Hypothalamus (tissue), 51 donors: ENCODE results near the gene ALK.

Experiments
- DNase-seq, 51 donors: peaks; one replicate each; lab custom pipeline; 2025; lab: John Stamatoyannopoulos, UW

The ALK gene

DNA sequence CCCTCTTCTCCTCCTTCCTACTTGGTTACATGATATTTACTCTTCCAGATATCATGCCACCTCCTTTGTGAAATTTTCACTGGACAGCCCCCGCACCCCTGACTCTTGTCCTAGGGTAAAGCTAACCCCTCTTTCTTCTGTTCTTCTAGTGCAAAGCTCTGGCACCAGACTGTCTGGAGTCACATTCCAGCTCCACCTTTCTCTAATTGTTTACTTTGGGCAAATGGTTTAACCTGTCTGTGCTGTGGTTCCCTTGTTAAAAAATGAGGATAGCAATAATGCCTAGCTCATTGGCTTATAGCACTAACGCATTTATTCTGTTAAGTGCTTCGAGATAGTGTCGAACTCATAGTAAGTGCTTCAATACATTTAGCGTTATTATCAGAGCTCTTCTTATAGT is 306.2 kb downstream of the ALK start:
- DNase-seq, result no peak

DNA sequence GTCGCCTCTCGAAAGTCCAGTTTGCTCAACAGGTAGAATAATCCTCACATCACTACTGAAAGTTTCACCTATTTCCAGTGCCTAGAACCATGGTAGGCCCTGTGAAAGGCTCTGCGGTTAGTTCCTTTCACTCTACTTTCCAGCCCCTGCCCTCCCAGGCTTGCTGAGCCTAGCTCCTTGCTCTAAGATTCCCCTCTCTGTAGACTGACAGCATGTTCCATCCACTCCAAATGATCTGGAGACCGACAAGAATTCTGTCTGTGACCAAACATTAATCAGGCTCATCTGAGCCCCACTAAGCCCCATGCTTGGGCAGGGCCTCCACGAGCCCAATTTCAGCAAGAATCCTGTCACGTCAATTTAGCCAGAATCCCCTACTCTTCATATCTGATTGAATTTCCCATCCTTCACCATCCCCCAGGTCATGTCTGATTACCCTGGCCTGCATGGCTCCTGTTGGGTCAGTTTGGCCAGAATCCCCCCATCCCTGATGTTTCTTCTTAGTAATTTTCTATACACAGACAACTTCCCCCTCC is 307.0 kb downstream of the ALK start:
- no peak for DNase-seq

DNA sequence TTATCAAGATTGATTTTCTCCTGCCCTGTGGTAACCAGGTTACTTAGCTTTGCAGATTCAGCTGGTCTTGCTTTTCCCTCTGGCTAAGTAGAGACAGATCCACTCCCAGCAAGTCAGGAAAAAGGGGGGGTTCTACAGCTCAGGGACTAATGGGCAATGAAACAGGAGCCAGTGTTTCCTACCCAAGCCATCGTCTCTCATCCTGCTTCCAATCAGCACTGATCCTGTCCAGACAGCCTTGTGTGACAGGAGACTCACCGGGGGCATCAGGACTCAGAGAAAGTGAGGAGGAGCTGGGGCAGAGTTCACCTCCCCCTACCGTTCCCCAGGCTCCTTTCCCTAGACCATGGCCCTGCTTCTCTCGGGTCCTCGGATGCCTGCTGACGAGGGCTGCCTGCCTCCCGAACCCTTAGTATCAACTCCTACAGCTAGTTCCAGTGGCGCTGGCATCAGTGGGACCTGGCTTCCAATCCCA is 307.6 kb downstream of the ALK start:
- DNase-seq, result no peak

DNA sequence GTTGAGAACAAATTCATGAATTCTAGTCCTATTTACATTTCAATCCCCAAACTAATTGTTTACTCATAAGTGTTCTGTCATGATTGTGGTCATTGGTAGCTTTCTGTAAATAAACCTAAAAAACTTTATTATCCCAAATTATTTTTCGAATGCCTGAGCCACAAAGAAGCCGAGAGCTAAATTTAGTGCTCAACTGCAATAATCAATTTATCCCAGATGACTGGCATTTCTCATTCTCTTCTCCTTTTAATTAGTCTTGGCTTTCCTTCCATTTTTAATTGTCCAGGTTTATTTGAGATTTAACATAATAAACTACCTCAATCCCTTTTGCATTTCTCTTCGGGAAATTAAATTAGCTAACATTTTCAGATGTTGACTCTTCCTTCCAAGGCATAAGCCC is 308.3 kb downstream of the ALK start:
- no peak for DNase-seq

DNA sequence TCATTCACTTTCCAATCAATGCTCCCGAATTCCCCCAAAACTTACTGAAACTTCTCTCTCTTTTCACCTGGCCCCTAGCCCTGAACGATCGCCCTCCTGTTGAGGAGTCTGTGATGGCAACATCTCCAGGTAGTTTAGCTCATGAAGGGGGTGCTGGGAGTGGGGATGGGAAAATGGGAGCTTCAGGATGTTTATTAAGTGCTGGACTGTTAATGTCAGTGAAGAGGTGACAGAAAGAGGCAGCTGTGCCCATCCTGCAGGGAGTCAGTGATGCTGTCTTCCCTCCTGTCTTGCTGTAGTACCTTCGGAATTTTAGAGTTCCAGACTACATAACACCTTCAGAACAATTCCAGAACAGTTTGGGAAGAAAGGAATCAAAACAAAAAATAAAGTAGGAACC is 308.8 kb downstream of the ALK start:
- no peak for DNase-seq

DNA sequence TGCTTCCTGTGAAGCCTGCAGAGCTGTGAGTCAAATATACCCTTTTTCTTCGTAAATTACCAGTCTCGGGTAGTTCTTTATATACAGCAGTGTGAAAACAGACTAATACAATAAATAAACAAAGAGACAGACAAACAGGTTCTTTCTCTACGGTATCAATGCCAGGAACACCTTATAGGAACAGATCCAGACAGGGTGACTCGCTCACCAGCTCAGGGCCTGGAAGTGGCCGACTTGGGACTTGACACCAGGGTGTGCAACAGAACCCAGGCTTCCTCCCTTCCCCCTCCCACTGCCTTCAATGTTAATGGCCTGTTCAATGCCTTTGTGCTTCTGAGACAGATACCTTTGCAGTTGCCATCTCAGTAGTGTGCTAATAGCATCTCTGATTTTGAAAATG is 309.5 kb downstream of the ALK start:
- no peak for DNase-seq

DNA sequence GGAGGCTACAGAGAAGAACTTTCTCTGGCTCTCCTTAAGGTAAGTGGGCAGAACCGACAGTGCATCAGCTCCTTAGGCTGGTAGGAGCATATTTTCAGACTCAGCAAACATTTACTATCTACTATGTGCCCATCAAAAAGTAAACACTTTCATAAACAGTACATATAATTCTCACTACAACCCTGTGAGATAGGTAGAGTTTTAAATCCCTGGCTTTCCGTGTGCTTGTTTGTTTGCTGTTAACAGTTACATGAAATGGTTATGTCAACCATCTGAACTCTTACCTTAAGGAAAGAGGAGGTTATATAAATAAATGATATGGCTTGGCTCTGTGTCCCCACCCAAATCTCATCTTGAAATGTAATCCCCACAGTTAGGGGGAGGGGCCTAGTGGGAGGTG is 310.1 kb downstream of the ALK start:
- no peak for DNase-seq

DNA sequence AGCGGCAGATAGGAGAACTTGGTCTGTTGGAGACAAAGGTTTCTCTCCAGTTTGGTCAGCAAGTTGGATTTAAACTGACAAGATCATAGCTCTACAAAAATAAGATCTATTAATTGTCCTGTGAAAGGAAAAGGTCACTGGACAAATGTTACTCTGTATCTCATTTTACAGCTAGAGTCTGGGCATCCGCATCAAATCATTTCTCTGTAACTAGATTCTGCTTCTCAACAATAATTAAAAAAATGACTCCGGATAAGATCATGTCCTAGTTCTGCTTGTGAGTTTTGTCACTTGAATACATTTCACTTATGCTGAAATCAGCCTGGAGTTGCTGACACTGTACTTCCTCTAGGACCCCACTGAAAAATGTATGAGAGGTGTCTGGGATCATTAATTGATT is 310.8 kb downstream of the ALK start:
- no peak for DNase-seq

DNA sequence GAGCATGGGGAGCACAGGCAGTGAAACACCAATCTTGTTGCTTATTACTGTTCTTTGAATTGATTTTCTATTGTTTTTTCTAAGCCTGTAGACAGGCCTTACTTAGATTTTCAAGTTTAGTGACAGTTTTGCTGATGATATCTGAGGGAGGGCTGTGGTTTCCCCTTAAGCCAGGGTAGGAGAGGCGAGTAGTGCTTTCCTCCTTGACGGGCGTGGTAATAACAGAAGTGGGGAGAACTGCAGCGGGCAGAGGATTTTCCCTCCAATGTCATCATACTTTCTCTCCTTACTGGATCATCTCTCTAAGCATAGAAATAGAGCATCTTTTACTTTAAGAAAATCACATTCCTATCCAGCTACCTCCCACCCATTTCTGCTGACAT is 314.4 kb downstream of the ALK start:
- DNase-seq, result no peak

DNA sequence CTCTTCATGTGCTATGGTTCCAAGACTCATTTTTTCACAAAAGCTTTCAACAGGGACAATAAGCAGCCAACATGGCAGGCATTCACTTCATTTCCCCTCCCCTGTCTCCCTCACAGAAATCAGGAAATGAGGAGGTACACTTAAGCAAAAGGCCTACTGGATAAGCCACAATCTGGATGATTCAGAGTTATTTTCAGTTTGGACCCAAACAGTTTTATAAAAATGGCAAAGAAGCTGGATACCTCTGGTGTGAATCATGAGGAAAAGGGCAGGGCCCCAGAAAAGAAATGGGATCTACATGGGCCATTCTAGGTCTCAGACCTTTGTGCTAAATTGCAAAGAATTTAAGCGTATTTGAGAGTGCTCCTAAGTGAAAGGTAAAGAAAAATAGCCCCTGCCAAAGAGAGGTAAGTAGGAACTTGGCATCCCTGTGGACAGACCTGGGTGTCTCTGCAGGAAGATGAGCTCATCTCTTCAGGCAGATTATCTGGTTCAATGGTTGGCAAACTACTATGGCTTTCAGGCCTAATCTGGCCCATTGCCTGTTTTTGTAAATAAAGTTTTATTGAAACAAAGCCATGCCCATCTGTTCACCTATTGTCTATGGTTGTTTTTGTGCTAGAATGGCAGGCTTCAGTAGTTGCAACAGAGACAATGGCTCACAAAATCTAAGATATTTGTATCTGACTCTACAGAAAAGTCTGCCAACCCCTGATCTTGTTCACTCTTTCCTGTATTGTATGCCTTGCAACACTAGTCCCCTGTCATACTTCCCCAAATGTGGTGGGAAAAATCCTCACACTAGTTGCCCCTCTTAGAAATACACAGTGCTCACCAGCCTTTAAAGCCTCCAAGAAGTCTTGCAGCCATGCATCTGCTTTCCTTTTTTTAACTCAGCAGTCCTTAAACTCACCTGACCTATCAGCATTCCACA is 315.0 kb downstream of the ALK start:
- no peak for DNase-seq

DNA sequence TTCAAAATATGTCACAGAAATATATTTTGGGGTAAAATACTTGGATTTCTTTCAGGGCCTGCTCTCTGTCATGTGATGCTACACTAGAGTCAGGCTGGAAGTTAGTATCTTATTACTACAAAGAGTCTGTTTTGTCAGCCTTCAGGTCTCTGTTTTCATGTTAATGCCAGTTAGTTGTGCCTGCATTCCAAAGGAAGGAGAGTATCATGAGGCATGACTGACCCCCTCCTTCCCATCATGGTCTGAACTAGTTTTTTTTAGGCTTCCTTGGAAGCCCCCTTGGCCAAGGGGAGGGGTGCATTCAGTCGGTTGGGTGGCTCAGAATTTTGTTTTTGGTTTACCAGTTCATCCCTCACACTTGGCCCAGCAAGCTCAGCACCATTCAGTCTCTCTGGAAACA is 318.0 kb downstream of the ALK start:
- DNase-seq, result no peak

DNA sequence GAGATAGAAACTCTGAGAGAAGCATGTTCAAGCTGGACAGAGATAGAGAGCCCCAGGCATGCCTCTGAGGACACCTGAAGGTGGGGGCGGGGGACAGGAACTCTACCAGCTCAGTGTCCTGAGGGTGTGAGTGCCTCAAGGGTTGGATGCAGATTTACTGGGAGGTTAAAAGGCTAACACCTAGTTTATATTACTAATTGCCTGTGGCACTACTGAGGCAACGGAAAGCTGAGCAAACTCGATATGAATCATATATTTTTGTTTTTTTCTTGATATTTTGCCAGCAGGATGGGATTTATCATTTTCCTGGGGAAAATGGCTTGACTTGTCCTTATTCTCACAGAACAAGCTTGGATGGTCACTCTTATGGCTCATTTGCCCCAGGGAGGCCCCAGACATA is 319.5 kb downstream of the ALK start:
- DNase-seq, result no peak

DNA sequence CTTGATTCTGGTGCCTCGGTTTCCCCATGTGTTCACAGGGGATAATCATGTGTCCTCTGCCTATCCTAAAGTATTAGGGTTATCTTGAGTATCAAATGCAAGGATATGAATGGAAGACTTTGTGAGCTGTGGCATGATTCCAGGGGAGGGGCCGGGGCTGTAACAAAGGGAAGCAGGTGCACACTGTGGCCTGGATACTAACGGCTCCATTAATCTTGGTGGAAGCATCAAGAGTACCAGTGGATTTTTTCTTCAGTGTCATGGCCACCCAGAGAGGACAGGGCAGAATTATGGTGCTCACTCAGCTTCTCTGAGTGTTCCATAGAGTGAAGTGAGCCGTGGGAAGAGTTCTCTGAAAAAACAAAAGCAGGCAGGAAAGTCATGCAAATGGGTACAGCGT is 320.1 kb downstream of the ALK start:
- no peak for DNase-seq

DNA sequence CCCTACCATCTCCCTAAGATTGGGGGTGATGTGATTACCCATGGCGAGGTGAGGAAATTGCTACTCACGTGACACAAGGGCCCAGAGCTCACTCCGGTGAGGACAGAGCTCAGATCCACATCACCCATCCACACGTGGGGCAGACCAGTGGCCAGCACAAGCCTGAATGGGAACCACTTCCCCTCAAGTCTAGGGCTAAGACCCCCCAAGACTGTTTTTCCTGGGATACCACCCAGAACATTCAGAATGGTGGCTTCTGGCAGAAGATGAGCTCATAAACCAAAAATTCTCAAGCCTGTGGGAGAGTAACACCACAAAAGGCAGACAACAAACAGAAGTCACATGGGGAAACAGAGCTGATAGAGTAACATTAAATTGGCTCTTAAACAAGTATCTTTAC is 321.4 kb downstream of the ALK start:
- DNase-seq, result no peak

DNA sequence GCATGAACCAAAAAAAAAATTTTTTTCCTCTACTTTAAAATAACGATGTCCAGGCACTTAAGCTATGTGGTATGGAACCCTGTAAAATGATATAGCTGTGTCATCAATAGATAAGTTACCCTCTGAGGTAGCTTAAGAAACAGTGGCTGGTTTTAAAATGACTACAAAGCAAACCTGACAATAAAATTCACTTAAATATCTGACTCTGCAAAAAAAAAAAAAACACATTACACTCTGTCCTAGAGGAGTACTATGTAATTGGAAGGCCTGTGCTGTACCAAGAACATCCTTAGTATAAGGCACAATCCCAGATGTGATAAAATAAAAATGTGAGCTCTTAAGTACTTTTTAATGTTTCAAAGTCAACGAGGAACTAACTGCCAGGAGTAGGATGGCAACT is 322.4 kb downstream of the ALK start:
- DNase-seq, result no peak

DNA sequence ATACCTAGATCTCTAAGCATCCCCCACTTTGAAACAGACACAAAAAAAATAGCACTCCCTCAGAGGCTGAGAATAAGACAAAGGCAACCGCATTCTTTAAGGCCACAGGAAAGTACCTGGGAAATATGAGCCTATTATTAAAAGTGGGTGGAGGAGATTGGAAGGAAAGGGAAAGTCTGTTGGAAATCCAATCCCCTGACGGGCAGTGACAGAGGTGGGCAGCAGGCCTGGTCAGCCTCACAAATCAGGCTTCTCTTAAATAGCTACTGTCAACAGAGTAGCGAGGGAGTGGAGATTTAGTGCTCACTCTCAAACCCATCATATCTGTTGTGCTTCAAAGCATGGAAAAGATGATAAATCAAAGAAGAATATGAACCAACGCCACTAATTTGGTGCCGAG is 324.4 kb downstream of the ALK start:
- no peak for DNase-seq

DNA sequence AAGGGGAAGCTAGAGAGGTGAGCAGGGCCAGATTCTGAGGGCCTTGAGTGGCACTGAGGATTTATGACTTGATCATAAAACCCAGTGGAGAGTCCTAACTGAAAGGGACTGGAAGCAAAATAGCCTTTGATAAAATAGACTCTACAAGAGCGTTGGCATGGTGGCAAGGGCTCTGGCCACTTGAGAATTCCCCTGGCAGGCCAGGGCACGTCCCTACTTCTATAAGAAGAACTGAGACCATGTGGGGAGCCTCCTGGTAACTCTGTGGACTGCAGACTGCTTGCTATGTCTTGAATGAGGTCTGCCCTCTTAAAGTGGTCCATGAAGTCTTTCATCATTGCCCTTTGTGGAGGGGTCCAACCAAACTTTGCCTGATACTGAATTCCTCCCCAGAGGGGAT is 324.8 kb downstream of the ALK start:
- no peak for DNase-seq

DNA sequence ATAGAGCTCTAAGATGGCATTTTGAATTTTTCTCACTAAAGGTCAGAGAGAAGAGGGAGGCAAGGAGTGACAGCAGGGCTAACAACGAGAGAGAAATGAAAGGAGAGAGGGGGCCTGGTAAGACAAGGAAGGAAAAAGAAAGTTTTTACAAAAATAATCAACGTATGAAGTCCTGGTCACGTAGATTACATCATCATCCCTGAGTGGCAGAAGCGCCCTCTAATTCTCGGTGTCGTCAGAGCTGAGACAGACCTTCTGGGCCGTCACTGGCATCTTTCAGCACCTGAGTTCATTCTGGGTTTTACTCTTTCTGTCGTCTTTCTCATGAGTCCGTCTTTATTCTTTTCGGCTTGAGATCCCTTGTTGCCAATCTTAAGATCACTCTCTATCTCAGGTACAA is 329.8 kb downstream of the ALK start:
- DNase-seq, result no peak

DNA sequence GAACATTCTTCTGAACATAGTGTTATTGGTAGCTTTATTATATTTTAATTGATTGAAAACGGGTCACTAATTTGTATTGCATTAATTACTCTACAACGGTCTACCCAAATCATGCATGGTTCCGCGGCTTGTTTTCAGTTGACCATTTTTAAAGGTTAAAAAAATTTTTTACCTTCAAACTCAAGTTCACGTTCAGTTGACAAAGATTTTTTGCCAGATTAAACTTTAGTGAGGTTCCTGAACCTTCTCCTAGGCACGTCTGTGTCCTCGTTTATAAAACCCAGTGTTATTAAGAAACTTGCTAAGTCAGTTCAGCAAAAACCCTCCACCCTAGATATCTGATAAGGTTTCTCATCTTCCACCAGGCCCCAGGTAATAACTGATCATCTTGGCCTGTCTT is 331.2 kb downstream of the ALK start:
- DNase-seq, result no peak

DNA sequence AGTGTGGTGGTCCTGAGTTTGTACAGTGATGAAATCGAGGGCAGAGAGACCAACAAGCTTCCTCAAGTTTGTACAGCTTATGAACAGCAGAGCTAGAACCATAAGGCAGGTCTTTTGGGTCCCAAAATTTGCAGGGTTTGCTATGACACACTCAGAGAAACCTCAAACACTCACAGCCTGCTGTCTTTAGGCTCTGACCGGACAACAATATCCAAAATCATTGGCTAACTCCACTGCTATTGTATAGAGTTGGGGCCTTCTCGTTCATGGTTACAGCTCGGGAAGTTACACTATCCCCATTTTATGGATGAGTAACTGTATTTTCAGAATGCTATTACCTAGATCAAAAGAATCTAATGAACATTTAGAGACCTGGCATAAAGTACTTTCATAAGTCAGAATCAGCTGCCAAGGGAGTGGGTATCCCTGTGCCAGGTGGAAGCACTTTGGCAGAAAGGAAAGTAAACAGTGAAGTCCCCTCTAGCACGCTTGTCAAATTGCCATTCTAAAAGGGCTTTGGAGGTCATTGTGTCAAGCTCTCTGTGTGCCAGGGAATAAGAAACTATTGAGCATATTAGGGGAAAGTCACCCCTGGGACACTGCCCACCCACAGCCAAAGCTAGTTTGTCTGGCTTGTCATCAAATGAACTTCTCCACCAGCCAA is 331.8 kb downstream of the ALK start:
- DNase-seq, result no peak

DNA sequence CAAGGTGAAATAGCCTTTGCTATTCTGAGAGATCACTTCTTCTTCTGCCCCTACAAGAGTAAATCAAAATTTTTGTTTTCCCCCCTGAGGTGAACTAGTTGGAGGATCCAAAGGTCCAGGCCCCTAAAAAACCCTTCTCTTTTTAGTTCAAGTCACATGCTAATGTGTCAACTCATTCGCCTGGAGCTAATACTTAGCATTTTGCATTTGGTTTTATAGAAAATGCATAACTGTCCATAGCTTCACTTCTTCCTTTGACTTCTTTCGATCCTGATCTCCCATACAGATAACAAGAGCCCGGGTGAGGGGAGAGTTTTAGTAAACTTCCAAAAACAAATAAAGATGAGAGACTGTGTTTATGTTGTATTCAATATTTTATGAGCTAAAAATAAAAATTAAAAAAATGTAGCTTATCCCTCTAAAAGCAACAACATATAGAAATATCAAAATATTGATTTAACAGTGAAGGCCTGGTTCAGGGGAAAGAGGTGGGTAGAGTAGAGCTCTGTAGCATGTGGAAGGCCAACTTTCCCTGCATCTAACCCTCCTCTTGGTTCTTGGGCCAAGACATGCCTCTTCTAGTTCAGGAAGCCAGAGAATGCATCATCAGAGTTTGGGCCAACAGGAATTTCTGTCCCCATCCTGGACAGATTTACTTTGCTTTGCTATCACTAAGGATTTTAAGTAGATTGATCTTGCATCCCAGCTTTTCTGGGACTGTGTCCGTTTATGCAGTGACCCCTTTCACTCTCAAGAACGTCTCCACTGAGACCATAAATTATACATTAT is 333.8 kb downstream of the ALK start:
- DNase-seq, result no peak
